WTC11 (cell line): ENCODE data around the gene EDIL3.

Experiments
- CTCF ChIP-seq: fragments of 200-600 bp; IDR thresholded peaks from 2 replicates; pipeline ENCODE4 v1.8.0; 2022; ENCODE audit warnings: antibody characterized with exemption
- E2F5 ChIP-seq: sonication (generic); formaldehyde crosslinking; IDR thresholded peaks from 2 replicates; pipeline ENCODE4 v1.8.1; 2022; ENCODE audit warnings: mild to moderate bottlenecking, moderate library complexity, missing genetic modification reagents
- ELF4 ChIP-seq: sonication (generic); formaldehyde crosslinking; IDR thresholded peaks from 2 replicates; pipeline ENCODE4 v1.8.1; 2022; ENCODE audit warnings: low read depth, mild to moderate bottlenecking, moderate library complexity, missing genetic modification reagents
- GABPB1 ChIP-seq: sonication (generic); formaldehyde crosslinking; IDR thresholded peaks from 2 replicates; pipeline ENCODE4 v1.8.1; 2023; ENCODE audit warnings: mild to moderate bottlenecking, missing genetic modification reagents
- NFYB ChIP-seq: sonication (generic); formaldehyde crosslinking; conservative IDR thresholded peaks from 2 replicates; pipeline ENCODE4 v1.8.0; 2022; ENCODE audit warnings: low read depth, missing genetic modification reagents
- RELA ChIP-seq: sonication (generic); formaldehyde crosslinking; IDR thresholded peaks from 2 replicates; pipeline ENCODE4 v1.8.1; 2022; ENCODE audit warnings: missing genetic modification reagents, mild to moderate bottlenecking, borderline replicate concordance
- USF1 ChIP-seq: sonication (generic); formaldehyde crosslinking; IDR thresholded peaks from 2 replicates; pipeline ENCODE4 v1.8.0; 2022; ENCODE audit warnings: mild to moderate bottlenecking, missing genetic modification reagents
- ZNF263 ChIP-seq: sonication (generic); formaldehyde crosslinking; IDR thresholded peaks from 2 replicates; pipeline ENCODE4 v1.8.1; 2022; ENCODE audit warnings: low read depth, mild to moderate bottlenecking, moderate library complexity, missing genetic modification reagents
- ZNF317 ChIP-seq: sonication (generic); formaldehyde crosslinking; IDR thresholded peaks from 2 replicates; pipeline ENCODE4 v1.8.1; 2023; ENCODE audit warnings: low read depth, mild to moderate bottlenecking, moderate library complexity, missing genetic modification reagents, borderline replicate concordance
- ZNF396 ChIP-seq: fragments of 250-450 bp; sonication (Bioruptor Pico); IDR thresholded peaks from 2 replicates; pipeline ENCODE4 v1.8.0; 2021; ENCODE audit warnings: mild to moderate bottlenecking, moderate library complexity, borderline replicate concordance

- no peak for TF ChIP-seq USF1
- TF ChIP-seq GABPB1: no peak
- TF ChIP-seq CTCF: no peak
- TF ChIP-seq E2F5 (CRISPR knock-in tag): no peak
- TF ChIP-seq RELA (CRISPR knock-in tag): no peak
- no peak for TF ChIP-seq ZNF317
- TF ChIP-seq ZNF396 (CRISPR knock-in tag): no peak
- no peak for TF ChIP-seq ELF4
- no peak for TF ChIP-seq NFYB
- no peak for TF ChIP-seq ZNF263
Measured at GRCh38 chr5:84299959-84300358, 84.7 kb downstream of the EDIL3 start.
